H9 (cell line): ENCODE measurements around the gene CD28. TPM values are rescaled to one million over a fixed set of nuclear protein-coding genes. Genes with fewer than 3 reads are reported as not detected.

ENCODE experiments used
- DNase-seq: peaks from one replicate; pipeline ENCODE4 v3.0.0-alpha.2; 2017
- H2AFZ ChIP-seq: one replicate; pipeline ENCODE4 v1.6.1; 2013; ENCODE audit warnings: mild to moderate bottlenecking, low read length, control low read depth, moderate library complexity
- H2AK5ac ChIP-seq: 2 replicates; pipeline ENCODE4 v1.6.1; 2013; ENCODE audit warnings: low read length, control low read depth, mixed read lengths; ENCODE audit not compliant: insufficient read length
- H2BK120ac ChIP-seq: one replicate; pipeline ENCODE4 v1.6.1; 2013; ENCODE audit warnings: low read depth, mild to moderate bottlenecking, low read length, control low read depth, inconsistent platforms; ENCODE audit not compliant: poor library complexity, severe bottlenecking
- H2BK12ac ChIP-seq: 2 replicates; pipeline ENCODE4 v1.6.1; 2013; ENCODE audit warnings: low read length, control low read depth, mixed read lengths, low read depth; ENCODE audit not compliant: insufficient read length
- H2BK15ac ChIP-seq: 2 replicates; pipeline ENCODE4 v1.6.1; 2013; ENCODE audit warnings: low read depth, low read length, control low read depth
- H2BK20ac ChIP-seq: one replicate; pipeline ENCODE4 v1.6.1; 2013; ENCODE audit warnings: low read depth, mild to moderate bottlenecking, low read length, control low read depth, inconsistent platforms; ENCODE audit not compliant: poor library complexity, severe bottlenecking
- H2BK5ac ChIP-seq: 2 replicates; pipeline ENCODE4 v1.6.1; 2013; ENCODE audit warnings: low read length, control low read depth, mixed read lengths; ENCODE audit not compliant: insufficient read length
- H3K14ac ChIP-seq: 2 replicates; pipeline ENCODE4 v1.6.1; 2013; ENCODE audit warnings: low read length, control low read depth; ENCODE audit not compliant: insufficient read depth
- H3K18ac ChIP-seq: 2 replicates; pipeline ENCODE4 v1.6.1; 2013; ENCODE audit warnings: low read depth, mild to moderate bottlenecking, mixed read lengths, low read length, control low read depth; ENCODE audit not compliant: insufficient read length
- H3K23ac ChIP-seq: 2 replicates; pipeline ENCODE4 v1.6.1; 2013; ENCODE audit warnings: low read length, control low read depth, mixed read lengths, low read depth; ENCODE audit not compliant: insufficient read length
- H3K23me2 ChIP-seq: 2 replicates; pipeline ENCODE4 v1.6.1; 2013; ENCODE audit warnings: low read depth, mild to moderate bottlenecking, mixed read lengths, low read length, control low read depth; ENCODE audit not compliant: insufficient read length, poor library complexity, severe bottlenecking
- H3K27ac ChIP-seq: 2 replicates; pipeline ENCODE4 v1.5.1; 2013; ENCODE audit warnings: low read length, control low read depth, mixed read lengths, low read depth; ENCODE audit not compliant: insufficient read length
- H3K27me3 ChIP-seq: 2 replicates; pipeline ENCODE4 v1.6.1; 2013; ENCODE audit warnings: low read length, control low read depth, inconsistent platforms; ENCODE audit not compliant: insufficient read depth
- H3K4ac ChIP-seq: 2 replicates; pipeline ENCODE4 v1.6.1; 2013; ENCODE audit warnings: low read depth, mild to moderate bottlenecking, control low read depth, inconsistent platforms, low read length, moderate library complexity
- H3K4me1 ChIP-seq: 2 replicates; pipeline ENCODE4 v1.6.1; 2013; ENCODE audit warnings: low read length, control low read depth, inconsistent platforms; ENCODE audit not compliant: insufficient read depth
- H3K4me2 ChIP-seq: 2 replicates; pipeline ENCODE4 v1.6.1; 2013; ENCODE audit warnings: low read length, control low read depth, mixed read lengths; ENCODE audit not compliant: insufficient read length, insufficient read depth
- H3K56ac ChIP-seq: 2 replicates; pipeline ENCODE4 v1.6.1; 2013; ENCODE audit warnings: low read depth, mild to moderate bottlenecking, mixed read lengths, low read length, control low read depth; ENCODE audit not compliant: insufficient read length
- H3K79me1 ChIP-seq: 2 replicates; pipeline ENCODE4 v1.6.1; 2013; ENCODE audit warnings: low read depth, mild to moderate bottlenecking, moderate library complexity, low read length, control low read depth, inconsistent platforms; ENCODE audit not compliant: insufficient read depth, poor library complexity, severe bottlenecking
- H3K79me2 ChIP-seq: 2 replicates; pipeline ENCODE4 v1.6.1; 2013; ENCODE audit warnings: low read length, control low read depth, inconsistent platforms; ENCODE audit not compliant: insufficient read depth
- H3K9ac ChIP-seq: 2 replicates; pipeline ENCODE4 v1.6.1; 2013; ENCODE audit warnings: low read length, control low read depth, mixed read lengths; ENCODE audit not compliant: insufficient read length; ENCODE audit errors: extremely low read depth
- H3K9me3 ChIP-seq: one replicate; pipeline ENCODE4 v1.6.1; 2013; ENCODE audit warnings: low read depth, low read length, inconsistent platforms; ENCODE audit not compliant: control insufficient read depth
- H3T11ph ChIP-seq: one replicate; pipeline ENCODE4 v1.6.1; 2013; ENCODE audit warnings: mild to moderate bottlenecking, low read length, control low read depth, inconsistent platforms
- H4K20me1 ChIP-seq: one replicate; pipeline ENCODE4 v1.6.1; 2013; ENCODE audit not compliant: control insufficient read depth, insufficient read length, insufficient read depth
- H4K5ac ChIP-seq: 2 replicates; pipeline ENCODE4 v1.6.1; 2013; ENCODE audit warnings: low read depth, mild to moderate bottlenecking, mixed read lengths, low read length, control low read depth; ENCODE audit not compliant: insufficient read length
- H4K8ac ChIP-seq: replicated peaks from 2 replicates; pipeline ENCODE4 v1.6.1; 2013; ENCODE audit warnings: low read length, control low read depth, mixed read lengths, low read depth; ENCODE audit not compliant: insufficient read length
- H4K91ac ChIP-seq: 2 replicates; pipeline ENCODE4 v1.6.1; 2013; ENCODE audit warnings: low read depth, mild to moderate bottlenecking, moderate library complexity, mixed read lengths, low read length, control low read depth; ENCODE audit not compliant: insufficient read length
- H3K27ac Mint-ChIP-seq, 3 experiments: 2 replicates in 2 of 3; 3 replicates in 1 of 3; pipeline ENCODE4 v1.8.0; 2020 to 2021; ENCODE audit warnings: mixed read lengths in 3 of 3, mild to moderate bottlenecking in 1 of 3, moderate library complexity in 1 of 3
- H3K27me3 Mint-ChIP-seq: 2 replicates; pipeline ENCODE4 v1.8.0; 2021; ENCODE audit warnings: low read depth, mild to moderate bottlenecking, moderate library complexity, mixed read lengths
- H3K36me3 Mint-ChIP-seq, 3 experiments: 2 replicates in 2 of 3; 3 replicates in 1 of 3; pipeline ENCODE4 v1.8.0; 2020 to 2021; ENCODE audit warnings: low read depth in 3 of 3, mixed read lengths in 3 of 3; ENCODE audit not compliant: insufficient read depth in 1 of 3
- H3K4me1 Mint-ChIP-seq, 2 experiments: 2 replicates each; pipeline ENCODE4 v1.8.0; 2020; ENCODE audit warnings: mixed read lengths in 2 of 2
- H3K4me3 Mint-ChIP-seq, 2 experiments: 2 replicates in 1 of 2; 3 replicates in 1 of 2; pipeline ENCODE4 v1.8.0; 2020 to 2021; ENCODE audit warnings: mild to moderate bottlenecking in 2 of 2, mixed read lengths in 2 of 2, moderate library complexity in 1 of 2
- H3K9me3 Mint-ChIP-seq, 2 experiments: 2 replicates in 1 of 2; 3 replicates in 1 of 2; pipeline ENCODE4 v1.8.0; 2020; ENCODE audit warnings: mild to moderate bottlenecking in 2 of 2, mixed read lengths in 2 of 2, moderate library complexity in 1 of 2
- CTCF ChIP-seq: fragments of 200-600 bp; sonication (generic); conservative IDR thresholded peaks from 3 replicates; pipeline ENCODE4 v1.8.0; 2021; ENCODE audit warnings: antibody characterized with exemption, mild to moderate bottlenecking
- WGBS: extraction: QIAGEN DNeasy Blood & Tissue Kit; methylation state at CpG from one replicate; pipeline ENCODE4 v1.1.7; 2013; ENCODE audit warnings: missing lambda C conversion rate, low lambda C conversion rate, mixed read lengths; ENCODE audit not compliant: insufficient read length; ENCODE audit errors: extremely low coverage; 5-methylcytosine and 5-hydroxymethylcytosine counted together
- total RNA-seq: library from RNA; stranded (reverse); gene quantifications from 2 replicates; pipeline ENCODE4 v1.2.1, GENCODE V29; 2021

Gene CD28
- total RNA-seq, 1 experiment from 2014 or later, result not detected

- Histone ChIP-seq H2BK12ac (no peak overlapping the region), H2BK15ac (no peak overlapping the region), H3K56ac (no peak overlapping the region), H2BK5ac (no peak overlapping the region), H3K79me1 (no peaks in the 10 kb centered on the region), H2AK5ac (no peak overlapping the region), H2AFZ (no peak overlapping the region), H3K23me2 (no peaks in the 10 kb centered on the region), H3K4ac (no peak overlapping the region), H4K8ac (no peak overlapping the region), H3K27ac (no peak overlapping the region), H3K4me2 (no peak overlapping the region), H4K91ac (no peak overlapping the region), H3K9ac (no peak overlapping the region), H2BK120ac (no peak overlapping the region), H3T11ph (no peak overlapping the region), H3K18ac (no peak overlapping the region), H4K5ac (no peak overlapping the region), H3K14ac (no peak overlapping the region), H3K27me3 (no peaks in the 10 kb centered on the region), H2BK20ac (no peak overlapping the region), H4K20me1 (no peaks in the 10 kb centered on the region), H3K9me3 (no peaks in the 10 kb centered on the region), H3K4me1 (no peaks in the 10 kb centered on the region), H3K79me2 (no peaks in the 10 kb centered on the region), H3K23ac (no peak overlapping the region)
- H3K9me3 Mint-ChIP-seq, result no peaks in the 10 kb centered on the region; a peak in 1 of 5 replicates
- no peak for TF ChIP-seq CTCF
- H3K27ac Mint-ChIP-seq, result no peak overlapping the region
- H3K27me3 Mint-ChIP-seq, result no peaks in the 10 kb centered on the region; the same call in 1 of the 2 replicates
- 0 out of 4 replicates have a peak, but pooled peaks cover 0 to 2% of the 10 kb centered on the region in 2 experiments for H3K4me1 Mint-ChIP-seq
- no peak overlapping the region for H3K4me3 Mint-ChIP-seq
- H3K36me3 Mint-ChIP-seq, result no peaks in the 10 kb centered on the region
- no CpG with 5 or more reads among the region's 1 CpG for WGBS
- DNase-seq, result no peak
Observed at GRCh38 chr2:203741566-203741965, 35.1 kb downstream of the CD28 start.
